ENCODE results near the gene COG7. TPM values are rescaled to one million over a fixed set of nuclear protein-coding genes. Genes with fewer than 3 reads are reported as not detected.

Gene COG7
- total and polyA plus RNA-seq, 2 of the 13 experiments (the other 11 are each of a cell fraction or from before 2014, with no cell fraction given): 12.6 to 54.5 TPM

GRCh38 chr16:23377071-23377931 is 75.7 kb downstream of the COG7 start (continued):
- no peak for TF ChIP-seq ZBTB43 (CRISPR knock-in tag; conservative IDR thresholded peaks at IDR 0.05)
- TF ChIP-seq NBN (conservative IDR thresholded peaks at IDR 0.05): peak; percentile 95; the same call in 1 of the 2 replicates
- TF ChIP-seq SETDB1 (CRISPR knock-in tag; IDR thresholded peaks at IDR 0.05; ENCODE audit: borderline replicate concordance): no peak
- no peak for TF ChIP-seq ZNF20 (CRISPR knock-in tag; IDR thresholded peaks at IDR 0.05)
- TF ChIP-seq KMT2A (CRISPR knock-in tag; IDR thresholded peaks at IDR 0.05): no peak
- TF ChIP-seq RNF219 (CRISPR knock-in tag; IDR thresholded peaks at IDR 0.05): no peak
- TF ChIP-seq ZNF382 (CRISPR knock-in tag; IDR thresholded peaks at IDR 0.05; ENCODE audit: borderline replicate concordance): no peak

GRCh38 chr16:23375643-23376042 is 77.3 kb downstream of the COG7 start:
- H2AFZ ChIP-seq (ENCODE audit: low read length): no peak overlapping the region
- 22% methylated on average over 7 of the region's 7 CpGs for WGBS (ENCODE audit: low lambda C conversion rate)
- H3K4me2 ChIP-seq (ENCODE audit: low read depth, low read length): no peak overlapping the region
- H3K9me3 ChIP-seq (ENCODE audit: low read length): no peaks in the 10 kb centered on the region
- intact Hi-C loops (cut with micrococcal nuclease; ENCODE audit: unreplicated experiment): no loop called here
- DNase-seq (ENCODE audit: low spot score) (no peak), FAIRE-seq (no peak), ATAC-seq (peak; percentile 13)
- H3K36me3 ChIP-seq (replicated peaks in 1 of 2; ENCODE audit: control insufficient read depth in 1 of 2, insufficient read depth in 2 of 2, low read length in 2 of 2): no peaks in the 10 kb centered on the region
- POLR2A ChIA-PET: no interaction called here
- no peak overlapping the region for H3K4me3 ChIP-seq (replicated peaks in 1 of 3; ENCODE audit: insufficient read depth in 1 of 3, low read depth in 2 of 3, low read length in 3 of 3)
- TF ChIP-seq ZNF274 (CRISPR knock-in tag; IDR thresholded peaks at IDR 0.05) (no peak), ZFP36 (IDR thresholded peaks at IDR 0.05; ENCODE audit: borderline replicate concordance, low read depth, low read length, partially characterized antibody) (no peak), CC2D1A (CRISPR knock-in tag; IDR thresholded peaks at IDR 0.05) (no peak), KDM6A (CRISPR knock-in tag; IDR thresholded peaks at IDR 0.05; ENCODE audit: low read depth) (no peak), MLLT10 (CRISPR knock-in tag; IDR thresholded peaks at IDR 0.05) (no peak), RCOR2 (CRISPR knock-in tag; IDR thresholded peaks at IDR 0.05) (no peak), GPN1 (CRISPR knock-in tag; IDR thresholded peaks at IDR 0.05; ENCODE audit: borderline replicate concordance) (no peak), ZNF160 (CRISPR knock-in tag; IDR thresholded peaks at IDR 0.05) (no peak), KMT2B (CRISPR knock-in tag; IDR thresholded peaks at IDR 0.05) (no peak)
- no peak overlapping the region for H3K27ac ChIP-seq (ENCODE audit: extremely low read length, insufficient read depth, low read length)
- no peak overlapping the region for H3K9ac ChIP-seq (ENCODE audit: insufficient read depth, low read depth, low read length)
- H3K27me3 ChIP-seq (ENCODE audit: control insufficient read depth in 1 of 2, insufficient read depth in 2 of 2, low read length in 2 of 2): peaks cover 3 to 24% of the 10 kb centered on the region in 2 experiments; a peak in 4 of 5 replicates
- BruUV-seq (replicated peaks): no TSS peak
- in situ Hi-C loops (cut with HindIII; ENCODE audit: extremely low pct_ligation_motif_present, low pct_unique_long_range_greater_than_20kb): no loop called here
- no peaks in the 10 kb centered on the region for H3K79me2 ChIP-seq (ENCODE audit: insufficient read depth, low read length)
- H3K4me1 ChIP-seq (ENCODE audit: insufficient read depth, low read length): no peaks in the 10 kb centered on the region
- H4K20me1 ChIP-seq (ENCODE audit: insufficient read depth, low read length): no peaks in the 10 kb centered on the region; the same call in 1 of the 2 replicates
- CTCF ChIA-PET (ENCODE audit: low intra/inter-chr PET ratio, low total read pairs): no interaction called here

All from HepG2 (cell line).